ENCODE data around the gene ITPK1.
"Not testable (repeated sequence)": the region's sequence is repeated elsewhere in the genome, so short reads cannot be mapped to it uniquely, and the experiment has no call there.

ITPK1 gene

GRCh38 chr14:93114068-93114710, 1.5 kb downstream of the ITPK1 start:
- peak overlapping the region; percentile 75 for H3K9ac ChIP-seq (ENCODE audit: low read depth, low read length)
- H3K9me3 ChIP-seq (ENCODE audit: insufficient read depth, low read length, severe bottlenecking), result no peaks in the 10 kb centered on the region
- H3K4me1 ChIP-seq (ENCODE audit: insufficient read depth, low read length), result peaks cover 40% of the 10 kb centered on the region
- H3K27me3 ChIP-seq (ENCODE audit: insufficient read depth, low read length, poor library complexity), result no peaks in the 10 kb centered on the region
- H3K36me3 ChIP-seq (ENCODE audit: insufficient read depth, low read length), result peaks cover 3% of the 10 kb centered on the region
- TF ChIP-seq EZH2 (IDR thresholded peaks at IDR 0.05; ENCODE audit: borderline replicate concordance, low read depth, low read length, severe bottlenecking), result no peak
- no peak for TF ChIP-seq CTCF (IDR thresholded peaks at IDR 0.05; ENCODE audit: borderline replicate concordance, extremely low read depth, low read length, poor library complexity, severe bottlenecking)
- H3K4me3 ChIP-seq (ENCODE audit: low read depth in 1 of 2, low read length in 2 of 2), result peak overlapping the region; percentile 94 to 95; a peak in 3 of 4 replicates
- peaks cover 57% of the 10 kb centered on the region for H3K79me2 ChIP-seq (ENCODE audit: insufficient read depth, low read length)
- peaks cover 42% of the 10 kb centered on the region; the same call in 1 of the 2 replicates for H4K20me1 ChIP-seq (ENCODE audit: insufficient read depth, low read length)
- ATAC-seq (ENCODE audit: insufficient read depth, low read depth) (no peak), DNase-seq (no peak)
- H3K27ac ChIP-seq (ENCODE audit: low read length), result peak overlapping the region; percentile 75
- peak overlapping the region; percentile 89 for H3K4me2 ChIP-seq (ENCODE audit: insufficient read depth, low read length)
- H2AFZ ChIP-seq (ENCODE audit: low read depth, low read length), result peak overlapping the region; percentile 80; the same call in 1 of the 2 replicates

GRCh38 chr14:93113678-93114067, 2.1 kb downstream of the ITPK1 start:
- DNase-seq, result no peak
- TF ChIP-seq EZH2 (IDR thresholded peaks at IDR 0.05; ENCODE audit: borderline replicate concordance, low read depth, low read length, severe bottlenecking) (no peak), CTCF (IDR thresholded peaks at IDR 0.05; ENCODE audit: borderline replicate concordance, extremely low read depth, low read length, poor library complexity, severe bottlenecking) (no peak)
- H2AFZ ChIP-seq (ENCODE audit: low read depth, low read length), result no peak overlapping the region
- peak overlapping the region; percentile 49 for H3K27ac ChIP-seq (ENCODE audit: low read length)
- H3K4me3 ChIP-seq (ENCODE audit: low read depth in 1 of 2, low read length in 2 of 2), result peak overlapping the region in 1 of 2 experiments; percentile 94; a peak in 3 of 4 replicates
- no peaks in the 10 kb centered on the region for H3K9me3 ChIP-seq (ENCODE audit: insufficient read depth, low read length, severe bottlenecking)
- H3K9ac ChIP-seq (ENCODE audit: low read depth, low read length), result peak overlapping the region; percentile 75
- H3K79me2 ChIP-seq (ENCODE audit: insufficient read depth, low read length), result peaks cover 62% of the 10 kb centered on the region
- H3K4me2 ChIP-seq (ENCODE audit: insufficient read depth, low read length), result peak overlapping the region; percentile 89
- peaks cover 40% of the 10 kb centered on the region for H3K4me1 ChIP-seq (ENCODE audit: insufficient read depth, low read length)
- peaks cover 42% of the 10 kb centered on the region; the same call in 1 of the 2 replicates for H4K20me1 ChIP-seq (ENCODE audit: insufficient read depth, low read length)
- no peaks in the 10 kb centered on the region for H3K27me3 ChIP-seq (ENCODE audit: insufficient read depth, low read length, poor library complexity)
- H3K36me3 ChIP-seq (ENCODE audit: insufficient read depth, low read length), result peaks cover 3% of the 10 kb centered on the region
- no peak for ATAC-seq (ENCODE audit: insufficient read depth, low read depth)

GRCh38 chr14:93112891-93113677, 2.6 kb downstream of the ITPK1 start:
- Histone ChIP-seq H3K27ac (ENCODE audit: low read length) (peak overlapping the region; percentile 49), H3K9me3 (ENCODE audit: insufficient read depth, low read length, severe bottlenecking) (no peaks in the 10 kb centered on the region), H3K4me1 (ENCODE audit: insufficient read depth, low read length) (peaks cover 40% of the 10 kb centered on the region), H3K4me2 (ENCODE audit: insufficient read depth, low read length) (peak overlapping the region; percentile 89), H3K27me3 (ENCODE audit: insufficient read depth, low read length, poor library complexity) (no peaks in the 10 kb centered on the region), H3K79me2 (ENCODE audit: insufficient read depth, low read length) (peaks cover 67% of the 10 kb centered on the region), H3K9ac (ENCODE audit: low read depth, low read length) (peak overlapping the region; percentile 75; the same call in 1 of the 2 replicates), H4K20me1 (ENCODE audit: insufficient read depth, low read length) (peaks cover 45% of the 10 kb centered on the region; the same call in 1 of the 2 replicates), H2AFZ (ENCODE audit: low read depth, low read length) (peak overlapping the region; percentile 33; the same call in 1 of the 2 replicates), H3K4me3 (ENCODE audit: low read depth in 1 of 2, low read length in 2 of 2) (peak overlapping the region in 1 of 2 experiments; percentile 94; a peak in 2 of 4 replicates), H3K36me3 (ENCODE audit: insufficient read depth, low read length) (peaks cover 3% of the 10 kb centered on the region)
- DNase-seq (peak; percentile 74), ATAC-seq (ENCODE audit: insufficient read depth, low read depth) (no peak)
- TF ChIP-seq CTCF (IDR thresholded peaks at IDR 0.05; ENCODE audit: borderline replicate concordance, extremely low read depth, low read length, poor library complexity, severe bottlenecking) (peak; percentile 90), EZH2 (IDR thresholded peaks at IDR 0.05; ENCODE audit: borderline replicate concordance, low read depth, low read length, severe bottlenecking) (no peak)

GRCh38 chr14:93111541-93111940, 4.2 kb downstream of the ITPK1 start:
- not testable (repeated sequence) for DNase-seq; H3K9me3 ChIP-seq (ENCODE audit: insufficient read depth, low read length, severe bottlenecking); ATAC-seq (ENCODE audit: insufficient read depth, low read depth); H3K27ac ChIP-seq (ENCODE audit: low read length); H3K4me2 ChIP-seq (ENCODE audit: insufficient read depth, low read length); H2AFZ ChIP-seq (ENCODE audit: low read depth, low read length); H3K36me3 ChIP-seq (ENCODE audit: insufficient read depth, low read length); H3K4me3 ChIP-seq (ENCODE audit: low read depth in 1 of 2, low read length in 2 of 2); H3K27me3 ChIP-seq (ENCODE audit: insufficient read depth, low read length, poor library complexity); H3K9ac ChIP-seq (ENCODE audit: low read depth, low read length)
- peaks cover 33% of the 10 kb centered on the region for H3K4me1 ChIP-seq (ENCODE audit: insufficient read depth, low read length)
- peaks cover 55% of the 10 kb centered on the region; the same call in 1 of the 2 replicates for H4K20me1 ChIP-seq (ENCODE audit: insufficient read depth, low read length)
- peaks cover 83% of the 10 kb centered on the region for H3K79me2 ChIP-seq (ENCODE audit: insufficient read depth, low read length)

Data from DND-41 (cell line).